ENCODE results near the gene TERB1.
A peak's percentile ranks its signal among the peaks of the same experiment; 100 is the strongest.

TERB1 gene

GRCh38 chr16:66801320-66802105 lies at the start of gene TERB1:
TERB1 (minus strand) TSS chr16:66801584; CDS start chr16:66796798, 4,786 bp downstream.
- no peak for DNase-seq

- DNase-seq, result no peak
These were observed 48.9 kb upstream of the TERB1 start for GRCh38 chr16:66850115-66850815.

- DNase-seq, result no peak
These were observed 48.2 kb upstream of the TERB1 start for GRCh38 chr16:66849549-66849948.

- no peak for DNase-seq
These were observed 47.6 kb upstream of the TERB1 start for GRCh38 chr16:66849021-66849420.

- DNase-seq, result no peak
These were observed 46.8 kb upstream of the TERB1 start for GRCh38 chr16:66848172-66848571.

- no peak for DNase-seq
These were observed 46.2 kb upstream of the TERB1 start for GRCh38 chr16:66847533-66848067.

GRCh38 chr16:66846831-66847230 lies 45.4 kb upstream of the TERB1 start:
- no peak for DNase-seq

- DNase-seq, result no peak
These were observed 44.9 kb upstream of the TERB1 start for GRCh38 chr16:66846266-66846665.

GRCh38 chr16:66845791-66846221 lies 44.4 kb upstream of the TERB1 start:
- no peak for DNase-seq

- DNase-seq, result no peak
These were observed 43.7 kb upstream of the TERB1 start for GRCh38 chr16:66845080-66845410.

GRCh38 chr16:66844342-66845079 lies 43.1 kb upstream of the TERB1 start, which contains the start of gene CA7:
CA7 (plus strand) TSS chr16:66844414; CDS start chr16:66844488, 74 bp downstream.
- no peak for DNase-seq

GRCh38 chr16:66844009-66844341 lies 42.6 kb upstream of the TERB1 start:
- DNase-seq, result no peak

- no peak for DNase-seq
These were observed 41.8 kb upstream of the TERB1 start for GRCh38 chr16:66843191-66843590.

- DNase-seq, result no peak
These were observed 41.4 kb upstream of the TERB1 start for GRCh38 chr16:66842765-66843164.

- DNase-seq, result no peak
These were observed 40.0 kb upstream of the TERB1 start for GRCh38 chr16:66841366-66841765.

GRCh38 chr16:66840883-66841282 lies 39.5 kb upstream of the TERB1 start:
- DNase-seq, result no peak

- DNase-seq, result no peak
These were observed 33.4 kb upstream of the TERB1 start for GRCh38 chr16:66834746-66835145.

- DNase-seq, result no peak
These were observed 31.4 kb upstream of the TERB1 start for GRCh38 chr16:66832661-66833305.

GRCh38 chr16:66832190-66832589 lies 30.8 kb upstream of the TERB1 start:
- DNase-seq, result no peak

- DNase-seq, result peak; percentile 88
These were observed 29.3 kb upstream of the TERB1 start, which contains the start of gene NAE1 for GRCh38 chr16:66830422-66831404. NAE1 (minus strand) TSS chr16:66830976; CDS start chr16:66830899, 77 bp downstream.

GRCh38 chr16:66824006-66824405 lies 22.6 kb upstream of the TERB1 start:
- DNase-seq, result no peak

GRCh38 chr16:66814734-66815133 lies 13.3 kb upstream of the TERB1 start:
- DNase-seq, result no peak

Data from activated CD8-positive, alpha-beta memory T cell treated with anti-CD3 and anti-CD28 coated beads, Interleukin-2, amount 50 U/mL, for 4 hours (primary cell).